ENCODE results near the gene ZNF862. TPM values are rescaled to one million over a fixed set of nuclear protein-coding genes. Genes with fewer than 3 reads are reported as not detected.

ZNF862 gene
- 10 to 100 TPM in 5 of 6 donors, 1 to 10 TPM in 1; 7.1 to 31.4 (median 16.7) TPM for total RNA-seq

DNA sequence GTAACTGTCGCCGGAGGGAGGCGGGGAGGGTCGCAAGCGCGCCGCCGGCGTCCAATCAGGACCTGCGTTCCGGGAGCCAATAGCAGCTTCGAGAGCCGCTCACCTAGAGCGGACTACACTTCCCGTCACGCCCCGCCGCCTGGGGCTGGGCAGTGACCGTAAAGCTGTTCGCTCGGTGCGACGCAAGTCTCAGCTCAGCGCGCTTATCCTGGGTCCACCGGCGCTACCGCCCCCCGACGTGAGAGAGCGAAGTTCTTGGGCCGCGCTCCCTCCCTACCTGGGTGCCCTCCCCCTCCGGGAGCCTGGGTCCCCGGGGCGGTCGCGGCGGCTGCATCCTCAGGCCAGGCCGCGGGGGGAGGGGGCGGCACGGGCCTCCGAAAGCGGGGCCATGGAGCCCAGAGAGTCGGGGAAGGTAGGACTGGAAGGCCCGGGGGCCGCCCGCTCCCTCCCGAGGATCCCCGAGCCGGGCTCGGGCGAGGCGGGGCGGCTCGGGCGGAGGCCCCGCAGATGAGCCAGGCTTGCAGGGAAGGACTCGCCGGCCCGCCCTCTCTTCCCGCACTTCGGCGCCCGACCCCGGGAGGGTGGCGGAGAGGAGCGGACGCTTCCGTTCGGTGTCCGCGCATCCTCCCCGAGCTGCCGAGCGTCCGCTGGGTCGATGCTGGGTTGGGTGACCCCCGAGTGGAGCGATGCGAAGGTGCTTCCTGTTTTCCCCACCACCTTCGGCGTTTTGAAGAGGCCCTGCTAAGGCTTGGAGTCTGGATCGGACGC lies at the start of gene ZNF862:
Gene ZNF862, plus strand, starts transcription at position 152 of the 768 bp plus-strand sequence. Its CDS starts 237 bp downstream, at position 389.
- Histone ChIP-seq H3K27me3 (no peaks in the 10 kb centered on the region), H3K4me3 (peak within 1 kb of the TSS; percentile 69 to 100 (median 83)), H3K36me3 (no peaks in the 10 kb centered on the region), H3K27ac (peak within 1 kb of the TSS; percentile 85 to 94 (median 88)), H3K9me3 (no peaks in the 10 kb centered on the region), H3K4me1 (peaks cover 5 to 17% (median 11%) of the 10 kb centered on the region in 4 donors)
- ATAC-seq (ENCODE audit: low FRiP score in 2 of 2) = peak; percentile 99 to 100
- 0 to 1% methylated on average over 12 to 16 of the region's 86 CpGs for WGBS, 2 donors
- TF ChIP-seq POLR2A (IDR thresholded peaks at IDR 0.05) (peak in 2 of 4 donors; percentile 79 to 81), EP300 (IDR thresholded peaks at IDR 0.05) (no peak), POLR2AphosphoS5 (IDR thresholded peaks at IDR 0.05) (peak; percentile 69 to 92)
- TF ChIP-seq, protein P1, sequence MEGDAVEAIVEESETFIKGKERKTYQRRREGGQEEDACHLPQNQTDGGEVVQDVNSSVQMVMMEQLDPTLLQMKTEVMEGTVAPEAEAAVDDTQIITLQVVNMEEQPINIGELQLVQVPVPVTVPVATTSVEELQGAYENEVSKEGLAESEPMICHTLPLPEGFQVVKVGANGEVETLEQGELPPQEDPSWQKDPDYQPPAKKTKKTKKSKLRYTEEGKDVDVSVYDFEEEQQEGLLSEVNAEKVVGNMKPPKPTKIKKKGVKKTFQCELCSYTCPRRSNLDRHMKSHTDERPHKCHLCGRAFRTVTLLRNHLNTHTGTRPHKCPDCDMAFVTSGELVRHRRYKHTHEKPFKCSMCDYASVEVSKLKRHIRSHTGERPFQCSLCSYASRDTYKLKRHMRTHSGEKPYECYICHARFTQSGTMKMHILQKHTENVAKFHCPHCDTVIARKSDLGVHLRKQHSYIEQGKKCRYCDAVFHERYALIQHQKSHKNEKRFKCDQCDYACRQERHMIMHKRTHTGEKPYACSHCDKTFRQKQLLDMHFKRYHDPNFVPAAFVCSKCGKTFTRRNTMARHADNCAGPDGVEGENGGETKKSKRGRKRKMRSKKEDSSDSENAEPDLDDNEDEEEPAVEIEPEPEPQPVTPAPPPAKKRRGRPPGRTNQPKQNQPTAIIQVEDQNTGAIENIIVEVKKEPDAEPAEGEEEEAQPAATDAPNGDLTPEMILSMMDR (IDR thresholded peaks at IDR 0.05) = peak in 2 of 6 experiments; percentile 19 to 27
- DNase-seq = peak; percentile 99 to 100

DNA sequence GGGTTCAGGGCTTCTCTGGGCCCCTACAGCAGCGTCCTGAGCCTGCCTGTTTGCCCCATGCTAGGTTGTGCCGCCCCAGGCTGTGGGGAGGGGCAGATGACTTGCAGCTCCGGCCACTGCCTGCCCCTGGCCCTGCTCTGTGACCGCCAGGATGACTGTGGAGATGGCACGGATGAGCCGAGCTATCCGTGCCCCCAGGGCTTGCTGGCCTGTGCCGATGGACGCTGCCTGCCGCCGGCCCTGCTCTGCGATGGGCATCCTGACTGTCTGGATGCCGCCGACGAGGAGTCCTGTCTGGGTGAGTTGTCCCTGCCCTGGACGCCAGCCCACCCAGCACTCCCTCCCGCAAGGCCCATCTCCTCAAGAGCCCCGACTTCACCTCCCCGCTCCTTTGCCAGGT lies 49.1 kb upstream of the ZNF862 start:
- TF ChIP-seq POLR2A (IDR thresholded peaks at IDR 0.05) = no peak
- H3K4me3 ChIP-seq = no peak overlapping the region
- peak in 1 of 2 donors; percentile 70 for DNase-seq
- no peaks in the 10 kb centered on the region for H3K36me3 ChIP-seq
- H3K27me3 ChIP-seq = peaks cover 0 to 12% (median 2%) of the 10 kb centered on the region in 4 donors
- peaks cover 9 to 18% (median 14%) of the 10 kb centered on the region in 4 donors for H3K4me1 ChIP-seq
- no peak overlapping the region for H3K27ac ChIP-seq
- 82 to 91% methylated on average over 2 to 18 of the region's 19 CpGs for WGBS, 2 donors
- H3K9me3 ChIP-seq = no peaks in the 10 kb centered on the region
- ATAC-seq (ENCODE audit: low FRiP score in 2 of 2) = no peak

DNA sequence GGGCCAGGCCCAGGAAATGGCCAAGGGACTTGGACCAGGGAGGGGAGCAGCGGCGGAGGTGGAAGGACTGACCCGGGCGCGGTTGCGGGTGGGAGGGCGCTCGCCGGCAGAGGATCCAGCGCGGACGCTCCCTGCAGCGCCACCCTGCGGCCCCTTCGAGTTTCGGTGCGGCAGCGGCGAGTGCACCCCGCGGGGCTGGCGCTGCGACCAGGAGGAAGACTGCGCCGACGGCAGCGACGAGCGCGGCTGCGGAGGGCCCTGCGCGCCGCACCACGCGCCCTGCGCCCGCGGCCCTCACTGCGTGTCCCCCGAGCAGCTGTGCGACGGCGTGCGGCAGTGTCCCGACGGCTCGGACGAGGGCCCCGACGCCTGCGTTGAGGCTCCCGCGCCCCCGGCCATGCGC lies 48.0 kb upstream of the ZNF862 start:
- peak overlapping the region in 1 of 4 donors; percentile 5 for H3K4me3 ChIP-seq
- peak in 1 of 2 donors; percentile 38 for ATAC-seq (ENCODE audit: low FRiP score in 2 of 2)
- peaks cover 9 to 18% (median 14%) of the 10 kb centered on the region in 4 donors for H3K4me1 ChIP-seq
- no peaks in the 10 kb centered on the region for H3K9me3 ChIP-seq
- WGBS, 2 donors = 5 to 24% methylated on average over 13 to 48 of the region's 56 CpGs
- TF ChIP-seq EP300 (IDR thresholded peaks at IDR 0.05) (no peak), POLR2AphosphoS5 (IDR thresholded peaks at IDR 0.05) (no peak), POLR2A (IDR thresholded peaks at IDR 0.05) (no peak)
- TF ChIP-seq, protein P1 (IDR thresholded peaks at IDR 0.05) = peak; percentile 51 to 90 (median 74)
- no peak overlapping the region for H3K27ac ChIP-seq
- no peaks in the 10 kb centered on the region for H3K36me3 ChIP-seq
- DNase-seq = peak; percentile 64 to 92
- H3K27me3 ChIP-seq = peaks cover 0 to 12% (median 2%) of the 10 kb centered on the region in 4 donors

DNA sequence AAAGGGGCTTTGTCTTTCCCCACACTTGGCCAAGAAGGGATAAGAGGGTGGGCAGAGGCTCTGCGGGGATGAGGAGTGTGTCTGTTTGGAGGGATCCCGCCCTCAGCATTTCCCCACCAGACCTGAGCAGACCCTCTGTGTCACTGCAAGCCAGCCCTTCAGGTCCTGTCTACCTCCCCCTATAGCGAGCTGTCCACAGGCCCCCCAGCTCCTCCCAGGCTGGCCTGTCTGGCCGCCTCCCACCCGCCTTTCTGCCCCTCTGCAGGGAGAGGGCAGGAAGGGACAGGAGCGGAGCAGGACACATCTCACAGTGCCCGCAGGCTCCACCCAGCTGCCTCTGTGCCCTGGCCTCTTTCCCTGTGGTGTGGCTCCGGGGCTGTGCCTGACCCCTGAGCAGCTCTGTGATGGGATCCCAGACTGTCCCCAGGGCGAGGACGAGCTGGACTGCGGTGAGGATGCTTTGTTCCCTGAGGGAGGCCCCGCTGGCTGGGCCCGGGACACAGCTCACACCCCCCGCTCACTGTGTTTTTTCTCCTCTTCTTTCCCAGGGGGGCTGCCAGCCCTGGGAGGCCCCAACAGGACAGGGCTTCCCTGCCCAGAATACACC lies 47.3 kb upstream of the ZNF862 start:
- WGBS, 2 donors = 93 to 96% methylated on average over 7 to 14 of the region's 14 CpGs
- TF ChIP-seq POLR2AphosphoS5 (IDR thresholded peaks at IDR 0.05) = no peak
- TF ChIP-seq, protein P1 (IDR thresholded peaks at IDR 0.05) = no peak
- TF ChIP-seq POLR2A (IDR thresholded peaks at IDR 0.05) = no peak
- no peak for TF ChIP-seq EP300 (IDR thresholded peaks at IDR 0.05)
- Histone ChIP-seq H3K4me1 (peaks cover 9 to 18% (median 14%) of the 10 kb centered on the region in 4 donors), H3K9me3 (no peaks in the 10 kb centered on the region), H3K4me3 (no peak overlapping the region), H3K27me3 (peaks cover 0 to 12% (median 2%) of the 10 kb centered on the region in 4 donors), H3K36me3 (no peaks in the 10 kb centered on the region), H3K27ac (no peak overlapping the region)
- DNase-seq (peak in 1 of 2 donors; percentile 60), ATAC-seq (ENCODE audit: low FRiP score in 2 of 2) (no peak)
